H7 (cell line): ENCODE measurements around the gene GIMAP8. TPM values are rescaled to one million over a fixed set of nuclear protein-coding genes. Genes with fewer than 3 reads are reported as not detected.

Experiments
- DNase-seq: peaks from one replicate; pipeline ENCODE4 v3.0.0; 2012
- H3K27me3 ChIP-seq: 2 replicates; pipeline ENCODE4 v1.6.0; 2011; ENCODE audit warnings: mild to moderate bottlenecking, low read length; ENCODE audit not compliant: control insufficient read depth, insufficient read depth
- H3K36me3 ChIP-seq: replicated peaks from 2 replicates; pipeline ENCODE4 v1.5.1; 2011; ENCODE audit warnings: low read length; ENCODE audit not compliant: control insufficient read depth, insufficient read depth
- H3K4me3 ChIP-seq: 2 replicates; pipeline ENCODE4 v1.5.1; 2011; ENCODE audit warnings: low read depth, mild to moderate bottlenecking, control low read depth, low read length, moderate library complexity; ENCODE audit not compliant: insufficient read depth
- total RNA-seq: library from RNA; depleted of rRNA; stranded (reverse); fragments of >200 nt; shearing (Covaris generic); gene quantifications from 2 replicates; pipeline ENCODE4 v1.2.3, GENCODE V29; 2014

The GIMAP8 gene
- total RNA-seq, 1 experiment from 2014 or later: not detected

DNA sequence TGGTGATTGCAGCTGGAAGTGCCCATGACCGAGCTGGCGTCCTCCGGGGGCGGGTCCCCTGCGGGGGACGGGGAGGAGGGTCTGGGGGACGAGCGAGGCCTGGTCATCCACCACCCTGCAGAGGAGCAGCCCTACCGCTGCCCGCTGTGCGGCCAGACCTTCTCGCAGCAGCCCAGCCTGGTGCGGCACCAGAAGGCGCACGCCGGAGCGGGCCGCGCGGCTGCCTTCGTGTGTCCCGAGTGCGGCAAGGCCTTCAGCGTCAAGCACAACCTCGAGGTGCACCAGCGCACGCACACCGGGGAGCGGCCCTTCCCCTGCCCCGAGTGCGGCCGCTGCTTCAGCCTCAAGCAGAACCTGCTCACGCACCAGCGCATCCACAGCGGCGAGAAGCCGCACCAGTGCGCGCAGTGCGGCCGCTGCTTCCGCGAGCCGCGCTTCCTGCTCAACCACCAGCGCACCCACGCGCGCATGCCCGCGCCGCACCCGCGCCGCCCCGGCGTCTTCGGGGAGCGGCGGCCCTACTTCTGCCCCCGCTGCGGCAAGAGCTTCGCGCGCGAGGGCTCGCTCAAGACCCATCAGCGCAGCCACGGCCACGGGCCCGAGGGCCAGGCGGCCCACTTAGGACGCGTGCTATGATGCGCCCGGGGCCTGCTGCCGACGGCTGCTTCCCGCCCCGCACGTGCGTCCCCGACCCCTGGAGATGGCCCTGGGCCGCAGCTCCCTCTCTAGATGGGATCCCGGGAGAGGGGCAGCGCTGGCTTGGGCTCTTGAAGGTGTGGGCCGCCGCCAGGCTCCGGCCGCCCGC lies 42.6 kb upstream of the GIMAP8 start:
- Histone ChIP-seq H3K36me3 (peaks cover 7% of the 10 kb centered on the region), H3K4me3 (no peak overlapping the region)
- DNase-seq: peak; percentile 69

DNA sequence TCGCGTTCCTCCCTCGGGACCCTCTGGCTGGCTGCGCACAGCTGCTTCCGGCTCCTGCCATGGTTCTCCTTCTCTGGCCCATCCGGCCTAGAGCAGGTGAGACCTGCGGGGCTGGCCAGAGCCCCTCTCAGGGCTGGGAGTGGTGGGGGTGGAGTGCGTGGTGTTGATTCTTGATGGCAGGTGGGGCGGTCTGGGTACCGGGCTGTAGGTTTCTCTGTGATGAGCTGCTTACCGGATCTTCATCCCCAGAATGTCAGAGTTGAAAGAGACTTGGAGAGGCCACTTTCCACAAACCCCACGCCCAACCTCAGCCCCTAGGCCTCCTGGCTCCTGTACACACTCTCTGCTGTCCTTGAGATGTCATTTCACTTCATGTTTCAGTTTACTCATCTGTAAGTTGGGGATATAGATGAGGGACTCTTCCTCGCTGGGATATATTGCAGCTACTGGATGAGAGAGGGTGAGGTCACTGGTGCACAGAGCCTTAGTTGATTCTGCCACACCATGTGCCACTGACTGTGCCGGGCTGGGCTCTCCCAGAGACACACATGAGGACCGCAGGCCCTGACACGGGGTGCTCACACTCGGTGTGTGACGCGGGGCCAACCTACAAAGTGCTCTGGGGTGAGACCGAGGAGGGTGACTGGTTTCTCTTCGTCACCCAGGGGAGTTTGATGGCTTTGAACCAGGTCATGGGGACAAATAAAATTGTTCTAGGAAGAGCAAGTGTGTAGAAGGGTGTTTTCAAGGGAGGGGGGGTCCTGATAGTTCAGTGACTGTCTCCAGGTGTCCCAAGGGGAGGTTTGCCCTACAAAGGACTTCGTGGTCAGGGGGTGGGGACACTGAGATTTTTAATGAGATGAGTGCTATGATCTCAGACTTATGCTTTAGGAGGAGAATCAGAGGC lies 41.8 kb upstream of the GIMAP8 start:
- DNase-seq: peak; percentile 13

More for the DNA sequence above, 42.6 kb upstream of the GIMAP8 start:
- H3K27me3 ChIP-seq: no peaks in the 10 kb centered on the region

DNA sequence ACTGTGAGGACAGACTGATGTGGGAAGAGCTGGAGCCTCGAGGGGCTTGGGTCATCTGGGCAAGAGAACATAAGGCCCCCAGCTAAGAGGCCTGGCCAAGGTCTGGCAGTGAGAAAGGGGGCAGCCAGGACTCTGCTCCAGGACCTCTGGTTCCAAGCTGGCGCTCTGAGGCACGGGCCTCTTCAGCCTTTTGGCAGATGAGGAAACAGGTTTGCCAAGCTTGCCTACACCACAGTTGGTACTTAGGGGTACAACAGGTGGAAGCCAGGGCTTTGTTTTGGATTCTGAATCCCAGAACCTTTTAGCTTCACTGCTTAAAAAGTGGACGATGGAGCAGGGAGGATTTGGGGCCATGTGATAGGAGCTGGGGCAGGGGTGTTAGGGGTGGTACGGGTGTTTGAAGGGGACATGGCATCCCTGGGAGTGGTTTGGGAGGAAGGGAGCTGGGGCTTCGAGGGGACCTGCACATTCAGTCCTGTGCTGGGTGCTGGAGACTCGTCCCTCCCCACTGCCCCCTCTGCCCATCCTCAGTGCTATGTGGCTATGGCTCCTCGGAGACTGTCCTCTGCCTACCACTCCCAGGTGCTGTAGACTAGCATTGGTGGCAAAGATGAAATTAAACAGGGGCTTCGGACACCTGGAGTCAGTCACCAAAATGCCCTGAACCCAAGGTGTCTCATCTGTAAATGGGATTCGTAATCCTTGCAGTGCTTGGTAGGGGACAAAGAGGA lies 41.0 kb upstream of the GIMAP8 start:
- DNase-seq: peak; percentile 18
- peaks cover 7% of the 10 kb centered on the region for H3K36me3 ChIP-seq
- no peaks in the 10 kb centered on the region for H3K27me3 ChIP-seq
- no peak overlapping the region for H3K4me3 ChIP-seq

More for the DNA sequence above, 41.8 kb upstream of the GIMAP8 start:
- peaks cover 7% of the 10 kb centered on the region for H3K36me3 ChIP-seq
- no peak overlapping the region for H3K4me3 ChIP-seq
- no peaks in the 10 kb centered on the region for H3K27me3 ChIP-seq

DNA sequence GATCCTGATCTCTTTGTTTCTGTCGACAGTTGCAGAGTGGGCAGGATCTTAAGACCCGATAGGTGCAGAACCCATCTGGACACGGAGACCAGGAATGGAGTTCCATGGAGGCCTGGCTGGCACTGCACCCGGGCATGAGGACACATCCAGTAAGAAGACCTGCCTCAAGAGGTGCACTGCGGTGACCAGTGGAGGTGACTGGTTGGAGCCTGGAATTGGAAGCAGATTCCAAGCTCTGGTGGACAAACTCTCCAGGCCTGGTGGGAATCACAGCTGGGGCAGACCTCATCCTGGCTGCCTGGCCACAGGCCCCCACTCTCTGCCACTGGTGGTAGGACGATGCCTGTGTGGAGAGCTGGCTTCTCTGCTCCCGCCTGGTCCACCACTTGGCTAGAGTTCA lies 40.3 kb upstream of the GIMAP8 start:
- DNase-seq: peak; percentile 6
- peaks cover 7% of the 10 kb centered on the region for H3K36me3 ChIP-seq
- no peak overlapping the region for H3K4me3 ChIP-seq
- H3K27me3 ChIP-seq: no peaks in the 10 kb centered on the region

DNA sequence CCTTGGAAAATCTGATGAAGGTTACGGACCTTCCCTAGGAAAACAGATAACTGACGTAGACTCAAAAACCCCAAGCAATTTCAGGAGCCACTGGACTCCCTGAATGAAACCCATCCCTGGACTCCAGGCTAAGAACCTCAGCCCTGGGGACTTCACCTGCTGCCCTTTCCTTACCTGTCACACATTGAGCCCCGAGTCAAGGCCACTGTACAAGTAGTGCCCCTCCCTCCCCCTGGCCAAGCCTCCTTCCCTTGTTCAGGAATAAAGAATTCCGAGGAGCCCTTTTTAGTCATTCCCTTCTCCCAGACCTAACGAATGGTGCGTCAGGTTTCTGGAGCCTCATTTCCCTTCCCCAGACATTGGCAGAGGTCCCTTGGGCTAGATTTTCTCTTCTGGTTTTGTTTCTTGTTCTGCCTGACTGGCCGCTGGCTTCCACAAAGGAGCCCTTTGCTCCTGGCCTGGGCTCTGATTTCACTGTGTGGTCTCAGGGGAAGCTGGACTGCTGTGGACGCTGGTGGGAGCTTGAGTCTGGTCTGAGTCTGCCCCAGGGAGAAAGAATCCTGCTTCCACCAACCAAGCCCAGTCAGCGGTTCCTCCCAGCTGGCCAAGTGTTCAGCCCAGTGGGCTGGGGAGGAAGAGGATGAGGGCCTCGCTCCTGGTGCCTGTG lies 39.6 kb upstream of the GIMAP8 start:
- H3K36me3 ChIP-seq: peaks cover 7% of the 10 kb centered on the region
- peak; percentile 18 for DNase-seq
- H3K4me3 ChIP-seq: no peak overlapping the region
- H3K27me3 ChIP-seq: no peaks in the 10 kb centered on the region

DNA sequence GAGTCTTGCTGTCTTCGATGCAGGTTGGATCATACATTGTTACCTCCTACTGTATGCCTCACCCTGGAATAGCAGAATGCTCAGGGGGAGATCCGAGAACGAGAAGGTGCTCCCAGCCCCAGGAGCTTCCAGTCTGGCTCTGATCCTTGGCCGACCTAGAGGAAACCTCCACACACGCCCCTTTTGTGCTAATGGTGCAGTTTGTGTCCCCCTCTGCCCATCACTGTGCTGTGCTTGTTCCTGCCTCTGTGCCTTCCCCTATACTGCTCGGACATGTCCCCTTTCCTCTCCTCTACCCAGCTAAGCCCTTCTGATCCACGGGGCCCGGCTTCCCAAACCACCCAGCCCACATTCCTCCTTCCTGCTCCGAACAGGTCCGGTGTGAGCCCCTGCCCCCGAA lies 38.8 kb upstream of the GIMAP8 start:
- no peak overlapping the region for H3K4me3 ChIP-seq
- H3K27me3 ChIP-seq: no peaks in the 10 kb centered on the region
- H3K36me3 ChIP-seq: peaks cover 7% of the 10 kb centered on the region
- peak; percentile 34 for DNase-seq

DNA sequence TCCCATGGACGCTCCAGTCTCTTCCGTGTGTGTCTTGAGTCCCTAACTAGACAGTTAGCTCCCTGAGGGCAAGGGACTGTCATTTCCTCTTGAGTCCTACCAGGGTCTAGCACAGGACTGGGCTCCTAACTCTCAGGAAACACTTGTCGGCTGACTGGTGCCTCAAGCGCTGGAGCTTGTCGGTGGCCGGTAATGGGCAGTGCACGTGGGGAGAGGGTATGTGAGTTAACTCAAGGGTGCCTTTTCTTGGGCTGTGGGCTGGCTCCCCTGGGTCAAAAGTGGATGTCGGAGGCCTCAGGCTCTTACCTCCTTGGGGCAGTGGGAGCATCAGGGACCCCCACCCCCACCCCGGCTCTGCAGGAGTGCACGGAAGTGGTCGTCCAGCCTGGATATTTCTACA lies 38.4 kb upstream of the GIMAP8 start:
- DNase-seq: peak; percentile 43
- H3K36me3 ChIP-seq: peaks cover 7% of the 10 kb centered on the region

DNA sequence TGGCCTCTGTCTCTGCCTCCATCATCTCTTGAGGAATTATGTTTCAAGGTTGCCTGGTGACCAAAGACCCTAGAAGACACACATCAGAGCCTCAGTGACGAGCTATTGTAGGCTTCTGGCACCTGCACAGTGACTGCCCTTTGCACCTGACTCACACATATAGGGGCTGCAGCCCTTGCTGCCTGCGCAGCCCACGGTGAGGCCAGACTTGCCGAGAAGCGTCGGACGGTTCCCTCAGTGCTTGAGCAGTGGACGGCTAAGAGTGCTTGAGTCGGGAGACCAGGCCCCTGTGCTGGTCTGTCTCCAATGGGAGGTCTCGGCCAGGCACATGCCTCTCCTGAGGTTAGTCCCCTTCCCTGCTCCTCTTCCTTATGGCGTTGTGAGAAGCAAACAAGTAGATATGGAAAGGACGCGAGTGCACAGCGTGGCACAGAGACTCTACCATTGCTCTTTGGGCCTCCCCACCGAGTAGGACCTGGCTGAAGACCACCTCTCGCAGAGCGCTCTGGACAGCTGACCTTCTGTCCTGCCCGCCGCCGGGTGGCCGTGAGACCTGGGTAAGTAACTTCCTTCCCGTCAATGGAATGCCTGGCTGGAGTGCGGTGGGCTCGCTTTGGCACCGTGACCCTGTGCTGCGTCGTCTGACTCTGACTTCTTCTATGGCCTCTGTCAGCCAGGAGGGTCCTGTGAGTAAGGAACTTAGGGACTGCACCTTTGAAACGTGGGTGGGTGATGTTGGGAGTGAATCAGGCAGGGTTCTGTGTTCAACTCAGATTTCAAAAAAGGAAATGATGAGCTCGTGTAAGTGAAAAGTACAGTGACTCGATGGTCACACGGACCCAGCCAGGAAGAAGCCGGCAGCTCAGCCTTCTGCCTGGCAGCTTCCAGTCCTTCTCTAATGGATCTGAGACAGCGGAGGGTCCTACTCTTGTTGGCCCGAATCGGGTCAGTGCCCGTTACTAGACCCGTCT lies 37.6 kb upstream of the GIMAP8 start:
- Histone ChIP-seq H3K27me3 (no peaks in the 10 kb centered on the region), H3K36me3 (peaks cover 7% of the 10 kb centered on the region), H3K4me3 (no peak overlapping the region)
- DNase-seq: peak; percentile 34

More for the DNA sequence above, 38.4 kb upstream of the GIMAP8 start:
- H3K27me3 ChIP-seq: no peaks in the 10 kb centered on the region
- H3K4me3 ChIP-seq: no peak overlapping the region

DNA sequence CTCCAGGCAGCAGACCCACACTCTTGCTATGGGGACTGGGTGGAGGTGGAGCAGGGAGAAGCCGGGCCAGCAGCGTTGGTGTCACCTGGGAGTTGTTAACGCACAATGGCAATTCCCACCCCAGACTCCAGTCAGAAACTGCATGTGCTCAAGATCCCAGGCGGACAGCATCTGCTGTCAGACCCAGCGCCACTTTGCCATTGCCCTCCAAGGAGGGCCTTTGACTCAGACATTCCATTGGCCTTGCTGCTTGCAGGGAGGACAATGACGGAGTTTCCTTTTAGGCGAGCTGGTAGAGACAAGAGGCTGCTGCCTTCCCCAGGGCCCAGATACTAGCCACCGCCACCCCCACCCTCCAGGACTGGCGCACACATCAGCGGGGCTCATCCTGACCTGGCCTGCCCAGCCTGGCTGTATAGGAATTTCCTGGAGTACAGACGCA lies 36.8 kb upstream of the GIMAP8 start:
- H3K36me3 ChIP-seq: peaks cover 6% of the 10 kb centered on the region
- peak; percentile 30 for DNase-seq
- no peak overlapping the region for H3K4me3 ChIP-seq
- no peaks in the 10 kb centered on the region for H3K27me3 ChIP-seq

DNA sequence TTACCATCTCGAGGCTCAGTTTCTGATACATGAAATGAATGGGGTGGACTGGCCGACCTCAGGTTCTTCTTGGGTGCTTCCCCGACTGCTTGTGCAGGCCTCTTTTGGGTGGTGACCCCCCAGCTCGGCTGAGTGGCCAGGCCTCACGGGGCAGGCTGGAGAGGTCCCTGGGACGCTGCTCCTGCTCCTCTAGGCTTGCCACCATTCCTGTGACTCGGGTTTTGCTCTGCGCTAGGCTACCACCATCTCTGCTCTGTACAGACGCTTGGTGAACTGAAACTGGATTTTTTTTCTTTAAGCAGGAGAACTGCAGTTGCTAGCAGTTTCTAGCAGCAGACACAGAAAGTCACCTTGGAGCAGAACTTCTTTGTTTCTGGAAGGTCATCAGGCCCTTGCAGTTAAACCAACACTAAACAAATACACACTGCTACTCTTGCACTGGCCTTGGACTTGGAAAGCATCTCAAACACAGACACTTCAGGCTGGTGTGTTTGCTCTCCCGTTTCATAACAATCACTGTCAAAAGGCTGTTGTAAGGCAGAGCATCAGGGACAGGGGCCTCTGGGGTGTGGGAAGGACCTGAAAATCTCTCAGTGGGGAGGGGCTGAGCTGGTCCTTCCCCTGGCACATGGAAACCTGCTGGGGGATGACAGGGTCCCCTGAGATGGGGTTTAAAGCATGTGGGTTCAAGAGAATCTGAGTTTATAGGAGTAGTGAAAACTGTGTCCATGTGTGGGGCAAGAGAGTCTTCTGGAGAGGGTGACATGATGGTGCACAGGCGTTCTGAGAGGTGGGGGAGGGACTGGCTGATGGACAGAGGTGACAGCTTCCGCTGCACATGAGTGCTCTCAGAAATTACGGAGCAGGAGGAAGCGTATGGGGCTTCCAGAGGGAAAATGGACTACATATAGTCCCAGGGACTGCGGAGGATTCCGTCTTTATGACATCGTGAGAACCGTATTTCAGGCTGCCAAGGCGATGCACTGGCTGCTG lies 35.0 kb upstream of the GIMAP8 start:
- DNase-seq: peak; percentile 19
- Histone ChIP-seq H3K36me3 (peaks cover 2% of the 10 kb centered on the region; the same call in 1 of the 2 replicates), H3K4me3 (no peak overlapping the region), H3K27me3 (no peaks in the 10 kb centered on the region; the same call in 1 of the 2 replicates)

DNA sequence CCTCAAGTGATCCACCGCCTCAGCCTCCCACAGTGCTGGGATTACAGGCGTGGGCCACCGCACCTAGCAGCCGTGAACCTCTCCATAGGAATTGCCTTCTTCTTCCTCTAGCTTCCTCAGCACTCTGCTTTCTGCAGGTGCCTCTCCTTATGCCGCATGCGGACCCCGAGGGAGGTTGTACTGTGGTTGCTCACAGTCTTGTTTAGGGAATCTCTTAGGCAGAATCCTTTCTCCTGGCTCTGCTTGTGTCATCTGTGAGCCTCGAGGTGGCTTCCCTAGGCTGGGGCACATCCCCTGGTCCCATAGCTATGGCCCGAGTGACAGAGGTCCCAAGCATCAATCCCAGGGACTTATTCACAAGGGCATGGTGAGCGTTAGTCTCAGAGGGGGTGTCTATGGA lies 33.2 kb upstream of the GIMAP8 start:
- no peaks in the 10 kb centered on the region; the same call in 1 of the 2 replicates for H3K36me3 ChIP-seq
- no peak overlapping the region for H3K4me3 ChIP-seq
- peak; percentile 17 for DNase-seq
- H3K27me3 ChIP-seq: no peaks in the 10 kb centered on the region; the same call in 1 of the 2 replicates

DNA sequence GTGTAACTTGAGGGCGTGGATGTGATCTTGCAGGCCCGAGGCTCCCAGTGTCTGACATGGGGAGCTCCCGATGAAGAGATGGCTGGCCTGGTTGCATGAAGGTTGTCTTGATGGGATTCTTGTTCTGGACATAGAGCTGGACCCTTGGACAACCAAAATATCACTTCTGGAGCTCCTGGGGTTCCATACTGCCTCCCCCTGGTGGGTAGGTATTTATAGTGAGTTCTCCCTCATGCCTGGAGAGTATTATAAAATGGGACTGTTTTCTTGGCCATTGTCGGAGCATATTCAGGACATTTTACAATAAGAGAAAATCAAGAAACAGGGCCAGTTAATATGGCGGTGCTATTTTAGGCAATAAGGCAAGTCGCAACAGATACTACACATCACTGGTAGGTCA lies 32.6 kb upstream of the GIMAP8 start:
- DNase-seq: peak; percentile 51
- Histone ChIP-seq H3K36me3 (no peaks in the 10 kb centered on the region; the same call in 1 of the 2 replicates), H3K4me3 (no peak overlapping the region), H3K27me3 (no peaks in the 10 kb centered on the region; the same call in 1 of the 2 replicates)
